HG03135 (cell line): Measurements from ENCODE around the gene KIF1A.

ENCODE experiments used
- ATAC-seq: cut with Tn5 transposase; IDR thresholded peaks from one replicate; pipeline ENCODE4 v1.9.1; 2021; ENCODE audit warnings: mild to moderate bottlenecking, moderate library complexity; ENCODE audit not compliant: unreplicated experiment

Gene KIF1A

GRCh38 chr2:240742602-240743095 lies 77.4 kb downstream of the KIF1A start:
- no peak for ATAC-seq

- ATAC-seq = no peak
These were observed 78.9 kb downstream of the KIF1A start for GRCh38 chr2:240741091-240741490.

GRCh38 chr2:240739797-240740196 lies 80.2 kb downstream of the KIF1A start:
- ATAC-seq = no peak

GRCh38 chr2:240737958-240738357 lies 82.1 kb downstream of the KIF1A start:
- ATAC-seq = no peak

- no peak for ATAC-seq
These were observed 82.5 kb downstream of the KIF1A start for GRCh38 chr2:240737512-240737911.

GRCh38 chr2:240736281-240737250 lies 83.5 kb downstream of the KIF1A start:
- ATAC-seq = no peak

GRCh38 chr2:240735476-240735875 lies 84.5 kb downstream of the KIF1A start:
- no peak for ATAC-seq

- ATAC-seq = no peak
These were observed 85.3 kb downstream of the KIF1A start for GRCh38 chr2:240734756-240735155.

- no peak for ATAC-seq
These were observed 86.1 kb downstream of the KIF1A start for GRCh38 chr2:240733803-240734495.

- no peak for ATAC-seq
These were observed 87.0 kb downstream of the KIF1A start for GRCh38 chr2:240732911-240733622.

- ATAC-seq = no peak
These were observed 87.8 kb downstream of the KIF1A start for GRCh38 chr2:240732184-240732583.

GRCh38 chr2:240731178-240731545 lies 88.9 kb downstream of the KIF1A start:
- ATAC-seq = no peak

GRCh38 chr2:240730501-240731177 lies 89.4 kb downstream of the KIF1A start:
- no peak for ATAC-seq

GRCh38 chr2:240728827-240729226 lies 91.2 kb downstream of the KIF1A start:
- no peak for ATAC-seq

GRCh38 chr2:240728361-240728760 lies 91.7 kb downstream of the KIF1A start:
- no peak for ATAC-seq

GRCh38 chr2:240727913-240728312 lies 92.1 kb downstream of the KIF1A start:
- ATAC-seq = no peak

GRCh38 chr2:240727439-240727838 lies 92.6 kb downstream of the KIF1A start:
- ATAC-seq = no peak

GRCh38 chr2:240726876-240727275 lies 93.1 kb downstream of the KIF1A start:
- ATAC-seq = no peak

GRCh38 chr2:240725671-240726070 lies 94.3 kb downstream of the KIF1A start:
- ATAC-seq = no peak

GRCh38 chr2:240725266-240725665 lies 94.8 kb downstream of the KIF1A start:
- ATAC-seq = no peak

- no peak for ATAC-seq
These were observed 95.6 kb downstream of the KIF1A start for GRCh38 chr2:240724431-240724830.
